SK-N-SH treated with all-trans-retinoic acid at 6 μM for 48 hours (cell line): ENCODE data around the gene NAB1.

Experiments
- ATAC-seq: fragments of 200-7000 bp; cut with Tn5 transposase; 3 replicates; pipeline ENCODE4 v1.9.1; 2020; ENCODE audit warnings: mild to moderate bottlenecking, moderate library complexity
- ARNTL ChIP-seq: fragments of 450-650 bp; formaldehyde crosslinking; IDR thresholded peaks from 2 replicates; pipeline ENCODE4 v1.5.0; 2020; ENCODE audit warnings: low read depth, mild to moderate bottlenecking, moderate library complexity, borderline replicate concordance
- BACH2 ChIP-seq: fragments of 250-450 bp; sonication (Bioruptor Pico); IDR thresholded peaks from 2 replicates; pipeline ENCODE4 v1.9.0; 2021; ENCODE audit warnings: mild to moderate bottlenecking, borderline replicate concordance
- CREB5 ChIP-seq: fragments of 250-450 bp; sonication (Bioruptor Pico); IDR thresholded peaks from 2 replicates; pipeline ENCODE4 v1.5.1; 2020; ENCODE audit warnings: low read depth, mild to moderate bottlenecking, moderate library complexity
- CSDC2 ChIP-seq: fragments of 250-450 bp; sonication (Bioruptor Pico); IDR thresholded peaks from 2 replicates; pipeline ENCODE4 v1.5.0; 2020; ENCODE audit warnings: mild to moderate bottlenecking, moderate library complexity
- ESRRG ChIP-seq: fragments of 250-450 bp; sonication (Bioruptor Pico); IDR thresholded peaks from 2 replicates; pipeline ENCODE4 v1.6.1; 2021; ENCODE audit warnings: mild to moderate bottlenecking
- OSR1 ChIP-seq: fragments of 250-450 bp; sonication (Bioruptor Pico); IDR thresholded peaks from 2 replicates; pipeline ENCODE4 v1.8.0; 2022; ENCODE audit warnings: moderate library complexity, mild to moderate bottlenecking, inconsistent platforms
- PPARA ChIP-seq: fragments of 250-450 bp; sonication (Bioruptor Pico); IDR thresholded peaks from 2 replicates; pipeline ENCODE4 v1.5.0; 2020; ENCODE audit warnings: mild to moderate bottlenecking, borderline replicate concordance
- RARB ChIP-seq: fragments of 250-450 bp; sonication (Bioruptor Pico); IDR thresholded peaks from 2 replicates; pipeline ENCODE4 v1.8.0; 2021; ENCODE audit warnings: mild to moderate bottlenecking, moderate library complexity
- SNAI2 ChIP-seq: fragments of 250-450 bp; sonication (Bioruptor Pico); IDR thresholded peaks from 2 replicates; pipeline ENCODE4 v1.5.0; 2020; ENCODE audit warnings: mild to moderate bottlenecking, moderate library complexity
- TCF4 ChIP-seq: fragments of 250-450 bp; sonication (Bioruptor Pico); IDR thresholded peaks from 2 replicates; pipeline ENCODE4 v1.8.0; 2021; ENCODE audit warnings: mild to moderate bottlenecking, moderate library complexity, borderline replicate concordance
- ZC3H10 ChIP-seq: fragments of 250-450 bp; sonication (Bioruptor Pico); IDR thresholded peaks from 2 replicates; pipeline ENCODE4 v1.5.1; 2021; ENCODE audit warnings: mild to moderate bottlenecking, moderate library complexity
- ZFP3 ChIP-seq: fragments of 250-450 bp; sonication (Bioruptor Pico); IDR thresholded peaks from 2 replicates; pipeline ENCODE4 v1.5.0; 2020; ENCODE audit warnings: mild to moderate bottlenecking, moderate library complexity
- ZFP30 ChIP-seq: fragments of 450-650 bp; formaldehyde crosslinking; IDR thresholded peaks from 2 replicates; pipeline ENCODE4 v1.5.0; 2022; ENCODE audit warnings: mild to moderate bottlenecking, moderate library complexity
- ZNF565 ChIP-seq: fragments of 450-650 bp; formaldehyde crosslinking; conservative IDR thresholded peaks from 2 replicates; pipeline ENCODE4 v1.5.0; 2020; ENCODE audit warnings: low read depth, mild to moderate bottlenecking, moderate library complexity
- ZNF70 ChIP-seq: fragments of 450-650 bp; formaldehyde crosslinking; IDR thresholded peaks from 2 replicates; pipeline ENCODE4 v1.5.0; 2020; ENCODE audit warnings: mild to moderate bottlenecking, moderate library complexity
- ZNF8 ChIP-seq: fragments of 450-650 bp; formaldehyde crosslinking; IDR thresholded peaks from 2 replicates; pipeline ENCODE4 v1.5.0; 2020; ENCODE audit warnings: mild to moderate bottlenecking, moderate library complexity
- TF ChIP-seq, protein P1 (sequence below): fragments of 250-450 bp; sonication (Bioruptor Pico); IDR thresholded peaks from 2 replicates; pipeline ENCODE4 v1.5.1; 2021; ENCODE audit warnings: mild to moderate bottlenecking, moderate library complexity
- TF ChIP-seq, protein P2 (sequence below): fragments of 250-450 bp; sonication (Bioruptor Pico); IDR thresholded peaks from 2 replicates; pipeline ENCODE4 v1.5.0; 2020; ENCODE audit warnings: mild to moderate bottlenecking, moderate library complexity
- TF ChIP-seq, protein P3 (sequence below): fragments of 250-450 bp; sonication (Bioruptor Pico); IDR thresholded peaks from 2 replicates; pipeline ENCODE4 v1.8.0; 2021; ENCODE audit warnings: low read depth, mild to moderate bottlenecking, moderate library complexity, borderline replicate concordance
- TF ChIP-seq, protein P4 (sequence below): fragments of 250-450 bp; sonication (Bioruptor Pico); IDR thresholded peaks from 2 replicates; pipeline ENCODE4 v1.8.0; 2020; ENCODE audit warnings: mild to moderate bottlenecking, moderate library complexity, borderline replicate concordance

NAB1 gene

GRCh38 chr2:190657474-190658255 is 8.8 kb downstream of the NAB1 start:
- ATAC-seq = no peak
- TF ChIP-seq ZFP3 (no peak), SNAI2 (no peak), CSDC2 (no peak), OSR1 (CRISPR knock-in tag) (no peak), ARNTL (CRISPR knock-in tag) (no peak), ZNF8 (CRISPR knock-in tag) (no peak), ZFP30 (CRISPR knock-in tag) (no peak), TCF4 (CRISPR knock-in tag) (no peak), PPARA (CRISPR knock-in tag) (no peak), ZNF565 (CRISPR knock-in tag) (no peak), CREB5 (CRISPR knock-in tag) (no peak)
- TF ChIP-seq, protein P1, sequence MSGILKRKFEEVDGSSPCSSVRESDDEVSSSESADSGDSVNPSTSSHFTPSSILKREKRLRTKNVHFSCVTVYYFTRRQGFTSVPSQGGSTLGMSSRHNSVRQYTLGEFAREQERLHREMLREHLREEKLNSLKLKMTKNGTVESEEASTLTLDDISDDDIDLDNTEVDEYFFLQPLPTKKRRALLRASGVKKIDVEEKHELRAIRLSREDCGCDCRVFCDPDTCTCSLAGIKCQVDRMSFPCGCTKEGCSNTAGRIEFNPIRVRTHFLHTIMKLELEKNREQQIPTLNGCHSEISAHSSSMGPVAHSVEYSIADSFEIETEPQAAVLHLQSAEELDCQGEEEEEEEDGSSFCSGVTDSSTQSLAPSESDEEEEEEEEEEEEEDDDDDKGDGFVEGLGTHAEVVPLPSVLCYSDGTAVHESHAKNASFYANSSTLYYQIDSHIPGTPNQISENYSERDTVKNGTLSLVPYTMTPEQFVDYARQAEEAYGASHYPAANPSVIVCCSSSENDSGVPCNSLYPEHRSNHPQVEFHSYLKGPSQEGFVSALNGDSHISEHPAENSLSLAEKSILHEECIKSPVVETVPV = no peak
- TF ChIP-seq, protein P2, sequence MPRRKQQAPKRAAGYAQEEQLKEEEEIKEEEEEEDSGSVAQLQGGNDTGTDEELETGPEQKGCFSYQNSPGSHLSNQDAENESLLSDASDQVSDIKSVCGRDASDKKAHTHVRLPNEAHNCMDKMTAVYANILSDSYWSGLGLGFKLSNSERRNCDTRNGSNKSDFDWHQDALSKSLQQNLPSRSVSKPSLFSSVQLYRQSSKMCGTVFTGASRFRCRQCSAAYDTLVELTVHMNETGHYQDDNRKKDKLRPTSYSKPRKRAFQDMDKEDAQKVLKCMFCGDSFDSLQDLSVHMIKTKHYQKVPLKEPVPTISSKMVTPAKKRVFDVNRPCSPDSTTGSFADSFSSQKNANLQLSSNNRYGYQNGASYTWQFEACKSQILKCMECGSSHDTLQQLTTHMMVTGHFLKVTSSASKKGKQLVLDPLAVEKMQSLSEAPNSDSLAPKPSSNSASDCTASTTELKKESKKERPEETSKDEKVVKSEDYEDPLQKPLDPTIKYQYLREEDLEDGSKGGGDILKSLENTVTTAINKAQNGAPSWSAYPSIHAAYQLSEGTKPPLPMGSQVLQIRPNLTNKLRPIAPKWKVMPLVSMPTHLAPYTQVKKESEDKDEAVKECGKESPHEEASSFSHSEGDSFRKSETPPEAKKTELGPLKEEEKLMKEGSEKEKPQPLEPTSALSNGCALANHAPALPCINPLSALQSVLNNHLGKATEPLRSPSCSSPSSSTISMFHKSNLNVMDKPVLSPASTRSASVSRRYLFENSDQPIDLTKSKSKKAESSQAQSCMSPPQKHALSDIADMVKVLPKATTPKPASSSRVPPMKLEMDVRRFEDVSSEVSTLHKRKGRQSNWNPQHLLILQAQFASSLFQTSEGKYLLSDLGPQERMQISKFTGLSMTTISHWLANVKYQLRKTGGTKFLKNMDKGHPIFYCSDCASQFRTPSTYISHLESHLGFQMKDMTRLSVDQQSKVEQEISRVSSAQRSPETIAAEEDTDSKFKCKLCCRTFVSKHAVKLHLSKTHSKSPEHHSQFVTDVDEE = no peak
- TF ChIP-seq, protein P3, sequence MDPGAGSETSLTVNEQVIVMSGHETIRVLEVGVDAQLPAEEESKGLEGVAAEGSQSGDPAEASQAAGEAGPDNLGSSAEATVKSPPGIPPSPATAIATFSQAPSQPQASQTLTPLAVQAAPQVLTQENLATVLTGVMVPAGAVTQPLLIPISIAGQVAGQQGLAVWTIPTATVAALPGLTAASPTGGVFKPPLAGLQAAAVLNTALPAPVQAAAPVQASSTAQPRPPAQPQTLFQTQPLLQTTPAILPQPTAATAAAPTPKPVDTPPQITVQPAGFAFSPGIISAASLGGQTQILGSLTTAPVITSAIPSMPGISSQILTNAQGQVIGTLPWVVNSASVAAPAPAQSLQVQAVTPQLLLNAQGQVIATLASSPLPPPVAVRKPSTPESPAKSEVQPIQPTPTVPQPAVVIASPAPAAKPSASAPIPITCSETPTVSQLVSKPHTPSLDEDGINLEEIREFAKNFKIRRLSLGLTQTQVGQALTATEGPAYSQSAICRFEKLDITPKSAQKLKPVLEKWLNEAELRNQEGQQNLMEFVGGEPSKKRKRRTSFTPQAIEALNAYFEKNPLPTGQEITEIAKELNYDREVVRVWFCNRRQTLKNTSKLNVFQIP (CRISPR knock-in tag) = no peak

DNA sequence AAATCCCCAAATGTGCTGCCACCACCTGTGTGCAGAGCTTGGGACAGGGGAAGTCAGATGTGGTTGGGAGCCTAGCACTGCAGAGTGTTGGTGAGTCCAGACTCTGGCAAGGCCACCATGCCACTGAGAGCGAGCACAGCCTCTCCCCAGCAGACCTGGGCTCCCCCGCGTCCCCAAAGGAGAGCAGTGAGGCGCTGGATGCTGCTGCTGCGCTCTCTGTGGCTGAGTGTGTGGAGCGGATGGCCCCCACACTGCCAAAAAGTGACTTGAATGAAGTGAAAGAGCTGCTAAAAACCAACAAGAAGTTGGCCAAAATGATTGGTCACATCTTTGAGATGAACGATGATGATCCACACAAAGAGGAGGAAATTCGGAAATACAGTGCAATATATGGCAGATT is 10.7 kb downstream of the NAB1 start:
- TF ChIP-seq ZFP3 = no peak
- TF ChIP-seq, protein P3 (CRISPR knock-in tag) = no peak
- no peak for TF ChIP-seq ESRRG (CRISPR knock-in tag)
- no peak for TF ChIP-seq ARNTL (CRISPR knock-in tag)
- TF ChIP-seq OSR1 (CRISPR knock-in tag) = no peak
- TF ChIP-seq ZNF70 (CRISPR knock-in tag) = no peak
- no peak for TF ChIP-seq ZFP30 (CRISPR knock-in tag)
- TF ChIP-seq BACH2 (CRISPR knock-in tag) = no peak
- TF ChIP-seq, protein P1 = no peak
- no peak for TF ChIP-seq CSDC2
- TF ChIP-seq, protein P2 = no peak
- TF ChIP-seq, protein P4, sequence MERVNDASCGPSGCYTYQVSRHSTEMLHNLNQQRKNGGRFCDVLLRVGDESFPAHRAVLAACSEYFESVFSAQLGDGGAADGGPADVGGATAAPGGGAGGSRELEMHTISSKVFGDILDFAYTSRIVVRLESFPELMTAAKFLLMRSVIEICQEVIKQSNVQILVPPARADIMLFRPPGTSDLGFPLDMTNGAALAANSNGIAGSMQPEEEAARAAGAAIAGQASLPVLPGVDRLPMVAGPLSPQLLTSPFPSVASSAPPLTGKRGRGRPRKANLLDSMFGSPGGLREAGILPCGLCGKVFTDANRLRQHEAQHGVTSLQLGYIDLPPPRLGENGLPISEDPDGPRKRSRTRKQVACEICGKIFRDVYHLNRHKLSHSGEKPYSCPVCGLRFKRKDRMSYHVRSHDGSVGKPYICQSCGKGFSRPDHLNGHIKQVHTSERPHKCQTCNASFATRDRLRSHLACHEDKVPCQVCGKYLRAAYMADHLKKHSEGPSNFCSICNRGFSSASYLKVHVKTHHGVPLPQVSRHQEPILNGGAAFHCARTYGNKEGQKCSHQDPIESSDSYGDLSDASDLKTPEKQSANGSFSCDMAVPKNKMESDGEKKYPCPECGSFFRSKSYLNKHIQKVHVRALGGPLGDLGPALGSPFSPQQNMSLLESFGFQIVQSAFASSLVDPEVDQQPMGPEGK = no peak
- TF ChIP-seq ZC3H10 = no peak
- no peak for TF ChIP-seq CREB5 (CRISPR knock-in tag)
- TF ChIP-seq RARB (CRISPR knock-in tag) = no peak
- no peak for TF ChIP-seq ZNF8 (CRISPR knock-in tag)
- no peak for ATAC-seq
